ENCODE data around the gene GRID2.

DNA sequence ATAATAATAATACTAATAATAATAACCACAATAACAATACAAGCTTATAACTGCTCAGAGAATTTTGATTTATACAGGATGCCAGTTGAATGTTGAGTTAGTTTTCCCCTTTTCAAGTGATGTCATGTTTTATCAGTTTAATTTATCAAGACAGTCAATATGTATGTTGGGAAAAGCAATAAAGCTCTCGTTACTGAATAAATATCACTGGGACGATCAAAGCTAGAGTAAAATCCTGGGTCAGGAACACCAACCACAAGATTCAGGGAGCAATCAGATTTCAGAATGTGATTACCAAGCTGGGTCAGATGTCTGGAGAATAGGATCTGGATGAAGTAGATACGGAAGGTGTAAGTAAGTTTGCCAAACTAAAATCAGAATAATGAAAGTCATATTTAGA lies 179.6 kb downstream of the GRID2 start:
- TF ChIP-seq, protein P1, sequence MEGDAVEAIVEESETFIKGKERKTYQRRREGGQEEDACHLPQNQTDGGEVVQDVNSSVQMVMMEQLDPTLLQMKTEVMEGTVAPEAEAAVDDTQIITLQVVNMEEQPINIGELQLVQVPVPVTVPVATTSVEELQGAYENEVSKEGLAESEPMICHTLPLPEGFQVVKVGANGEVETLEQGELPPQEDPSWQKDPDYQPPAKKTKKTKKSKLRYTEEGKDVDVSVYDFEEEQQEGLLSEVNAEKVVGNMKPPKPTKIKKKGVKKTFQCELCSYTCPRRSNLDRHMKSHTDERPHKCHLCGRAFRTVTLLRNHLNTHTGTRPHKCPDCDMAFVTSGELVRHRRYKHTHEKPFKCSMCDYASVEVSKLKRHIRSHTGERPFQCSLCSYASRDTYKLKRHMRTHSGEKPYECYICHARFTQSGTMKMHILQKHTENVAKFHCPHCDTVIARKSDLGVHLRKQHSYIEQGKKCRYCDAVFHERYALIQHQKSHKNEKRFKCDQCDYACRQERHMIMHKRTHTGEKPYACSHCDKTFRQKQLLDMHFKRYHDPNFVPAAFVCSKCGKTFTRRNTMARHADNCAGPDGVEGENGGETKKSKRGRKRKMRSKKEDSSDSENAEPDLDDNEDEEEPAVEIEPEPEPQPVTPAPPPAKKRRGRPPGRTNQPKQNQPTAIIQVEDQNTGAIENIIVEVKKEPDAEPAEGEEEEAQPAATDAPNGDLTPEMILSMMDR (conservative IDR thresholded peaks at IDR 0.05): no peak
- TF ChIP-seq ZFX (IDR thresholded peaks at IDR 0.05): no peak
